ENCODE data around the gene MFSD2A.

DNA sequence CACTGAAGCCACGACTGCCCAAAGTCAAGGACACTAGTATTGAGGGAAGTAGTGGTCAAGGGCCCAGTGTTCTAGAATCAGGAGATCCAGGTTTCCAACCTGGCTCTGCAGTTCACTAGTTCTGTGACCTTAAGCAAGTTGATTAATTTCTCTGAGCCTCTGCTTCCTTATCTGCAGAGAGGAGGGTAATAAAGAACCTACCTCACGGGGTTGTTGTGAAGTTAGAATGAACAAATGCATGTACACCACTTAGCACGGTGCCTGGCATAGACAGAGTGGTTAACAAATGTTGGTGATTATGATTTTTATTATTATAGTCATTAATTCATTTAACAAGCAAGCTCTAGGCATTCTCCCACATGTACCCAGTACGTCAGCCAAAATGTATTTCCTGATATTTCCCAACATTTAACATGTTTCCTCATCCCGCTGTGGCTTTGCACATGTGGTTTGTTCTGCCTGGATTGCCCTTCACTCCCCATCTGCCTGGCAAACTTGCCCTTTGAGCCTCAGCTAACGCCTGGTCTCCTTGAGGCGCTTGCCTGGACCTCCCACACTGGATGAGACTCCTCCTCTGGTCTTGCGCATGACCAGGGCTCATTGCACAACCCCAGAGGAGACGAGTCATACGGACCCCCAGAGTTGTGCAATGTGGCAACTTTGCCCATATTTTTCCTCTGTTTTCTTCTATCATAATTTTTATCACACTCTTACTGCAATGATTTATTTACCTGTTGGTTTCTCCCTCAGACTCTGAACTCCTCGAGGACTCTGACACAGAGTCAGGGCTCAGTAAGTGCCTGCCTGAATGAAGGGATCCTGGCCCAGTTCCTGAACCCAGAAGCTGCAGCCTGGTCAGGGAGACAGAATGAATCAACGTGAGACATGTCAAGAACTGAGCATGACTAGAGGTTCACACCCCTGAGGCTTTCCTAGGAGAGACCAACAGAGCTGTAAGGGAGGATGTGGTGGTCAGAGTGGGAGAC, 20.7 kb upstream of the MFSD2A start:
- TF ChIP-seq ATF2 (IDR thresholded peaks at IDR 0.05; ENCODE audit: low read length) (no peak), FOXM1 (IDR thresholded peaks at IDR 0.05; ENCODE audit: low read depth, low read length) (no peak), JUNB (IDR thresholded peaks at IDR 0.05) (no peak), RCOR1 (conservative IDR thresholded peaks at IDR 0.05; ENCODE audit: low read depth, low read length) (no peak), GABPA (IDR thresholded peaks at IDR 0.05; ENCODE audit: low read depth) (no peak), POLR2AphosphoS5 (IDR thresholded peaks at IDR 0.05; ENCODE audit: low read length) (no peak), CTCF (IDR thresholded peaks at IDR 0.05 in 2 of 3, conservative IDR thresholded peaks at IDR 0.05 in 1 of 3; ENCODE audit: control insufficient read depth in 2 of 3, extremely low read depth in 1 of 3, insufficient read depth in 1 of 3, low read depth in 3 of 3, low read length in 3 of 3) (no peak)

All from GM12878 (cell line).